Esophagus muscularis mucosa (tissue), 4 donors: Measurements from ENCODE around the gene STRIT1.

Experiments
- EP300 ChIP-seq: sonication (generic); formaldehyde crosslinking; IDR thresholded peaks from one replicate; pipeline ENCODE4 v1.6.1; 2017; ENCODE audit warnings: antibody characterized with exemption
- POLR2A ChIP-seq: fragments of 450-650 bp; IDR thresholded peaks from one replicate; pipeline ENCODE4 v1.6.1; 2017; ENCODE audit warnings: antibody characterized with exemption, moderate library complexity, mild to moderate bottlenecking, low read depth
- POLR2AphosphoS5 ChIP-seq, 2 donors: sonication (generic); formaldehyde crosslinking; IDR thresholded peaks; one replicate each; pipeline ENCODE4 v1.6.1; 2017; ENCODE audit warnings: antibody characterized with exemption in 2 of 2
- TF ChIP-seq, protein P1 (sequence below), 3 experiments: fragments of 200-600 bp in 2 of 3; fragments of 450-650 bp in 1 of 3; sonication (generic) in 2 of 3; IDR thresholded peaks; one replicate each; pipeline ENCODE4 v1.5.1; 2017 to 2019; ENCODE audit warnings: antibody characterized with exemption in 3 of 3, mild to moderate bottlenecking in 2 of 3, moderate library complexity in 1 of 3

DNA sequence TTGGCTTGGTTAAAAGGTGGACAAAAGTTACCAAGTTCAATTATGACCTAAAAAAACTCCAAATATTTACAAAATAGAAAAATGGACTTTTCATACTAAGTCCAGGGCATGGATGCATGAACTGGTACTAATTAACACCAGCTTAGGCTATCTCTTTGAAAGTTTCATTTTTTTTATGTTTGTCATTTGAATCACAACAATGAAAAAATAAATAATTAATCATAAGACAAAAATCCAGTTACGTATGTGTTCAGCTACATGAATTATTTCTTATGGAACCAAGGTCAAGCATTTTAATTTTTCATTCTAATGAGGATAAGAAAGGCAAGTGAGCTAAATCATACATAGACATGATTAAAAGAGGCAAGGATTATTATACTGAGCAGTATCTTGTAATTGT is 23.7 kb upstream of the STRIT1 start:
- TF ChIP-seq, protein P1, sequence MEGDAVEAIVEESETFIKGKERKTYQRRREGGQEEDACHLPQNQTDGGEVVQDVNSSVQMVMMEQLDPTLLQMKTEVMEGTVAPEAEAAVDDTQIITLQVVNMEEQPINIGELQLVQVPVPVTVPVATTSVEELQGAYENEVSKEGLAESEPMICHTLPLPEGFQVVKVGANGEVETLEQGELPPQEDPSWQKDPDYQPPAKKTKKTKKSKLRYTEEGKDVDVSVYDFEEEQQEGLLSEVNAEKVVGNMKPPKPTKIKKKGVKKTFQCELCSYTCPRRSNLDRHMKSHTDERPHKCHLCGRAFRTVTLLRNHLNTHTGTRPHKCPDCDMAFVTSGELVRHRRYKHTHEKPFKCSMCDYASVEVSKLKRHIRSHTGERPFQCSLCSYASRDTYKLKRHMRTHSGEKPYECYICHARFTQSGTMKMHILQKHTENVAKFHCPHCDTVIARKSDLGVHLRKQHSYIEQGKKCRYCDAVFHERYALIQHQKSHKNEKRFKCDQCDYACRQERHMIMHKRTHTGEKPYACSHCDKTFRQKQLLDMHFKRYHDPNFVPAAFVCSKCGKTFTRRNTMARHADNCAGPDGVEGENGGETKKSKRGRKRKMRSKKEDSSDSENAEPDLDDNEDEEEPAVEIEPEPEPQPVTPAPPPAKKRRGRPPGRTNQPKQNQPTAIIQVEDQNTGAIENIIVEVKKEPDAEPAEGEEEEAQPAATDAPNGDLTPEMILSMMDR (IDR thresholded peaks at IDR 0.05), result no peak
- TF ChIP-seq POLR2A (no peak), EP300 (no peak), POLR2AphosphoS5 (IDR thresholded peaks at IDR 0.05) (no peak)
